Liver (tissue), 9 donors: ENCODE data around the gene SETD1A. TPM values are rescaled to one million over a fixed set of nuclear protein-coding genes. Genes with fewer than 3 reads are reported as not detected.
A peak's percentile ranks its signal among the peaks of the same experiment; 100 is the strongest.

ENCODE experiments used
- DNase-seq: peaks from one replicate; pipeline ENCODE4 v3.0.0-alpha.2; 2017; ENCODE audit warnings: low spot score
- H3K27ac ChIP-seq, 2 donors: one replicate each; pipeline ENCODE4 v1.7.0; 2013; ENCODE audit warnings: inconsistent platforms in 2 of 2, low read length in 2 of 2, control low read depth in 1 of 2, low read depth in 1 of 2, mild to moderate bottlenecking in 1 of 2
- H3K27me3 ChIP-seq, 4 donors: one replicate each; pipeline versions ENCODE4 v1.6.1 to v1.7.0; 2013; ENCODE audit warnings: low read length in 3 of 4, inconsistent platforms in 1 of 4, mild to moderate bottlenecking in 1 of 4, moderate library complexity in 1 of 4; ENCODE audit not compliant: control insufficient read depth in 4 of 4, insufficient read depth in 4 of 4
- H3K36me3 ChIP-seq, 4 donors: one replicate each; pipeline versions ENCODE4 v1.6.1 to v1.7.0; 2013; ENCODE audit warnings: low read length in 3 of 4, mild to moderate bottlenecking in 3 of 4, low read depth in 1 of 4, moderate library complexity in 1 of 4; ENCODE audit not compliant: control insufficient read depth in 4 of 4, insufficient read depth in 3 of 4
- H3K4me1 ChIP-seq, 4 donors: one replicate each; pipeline versions ENCODE4 v1.6.1 to v1.7.0; 2013; ENCODE audit warnings: low read length in 3 of 4, mild to moderate bottlenecking in 3 of 4, moderate library complexity in 1 of 4; ENCODE audit not compliant: control insufficient read depth in 4 of 4, insufficient read depth in 4 of 4
- H3K4me3 ChIP-seq, 3 donors: one replicate each; pipeline versions ENCODE4 v1.6.1 to v1.7.0; 2013; ENCODE audit warnings: low read length in 3 of 3, control low read depth in 1 of 3, low read depth in 1 of 3, mild to moderate bottlenecking in 1 of 3
- H3K9ac ChIP-seq, 2 donors: one replicate each; pipeline ENCODE4 v1.7.0; 2013; ENCODE audit warnings: low read length in 2 of 2, mild to moderate bottlenecking in 2 of 2, moderate library complexity in 2 of 2, control low read depth in 1 of 2, low read depth in 1 of 2
- H3K9me3 ChIP-seq, 4 donors: one replicate each; pipeline versions ENCODE4 v1.6.1 to v1.7.0; 2013; ENCODE audit warnings: low read length in 3 of 4; ENCODE audit not compliant: control insufficient read depth in 4 of 4
- ATF3 ChIP-seq: IDR thresholded peaks from 2 replicates; pipeline ENCODE4 v1.6.1; 2016; ENCODE audit warnings: antibody characterized with exemption
- EGR1 ChIP-seq, 2 donors: IDR thresholded peaks; 2 replicates each; pipeline ENCODE4 v1.6.1; 2016 to 2018; ENCODE audit warnings: antibody characterized with exemption in 2 of 2, low read depth in 2 of 2
- FOXA1 ChIP-seq: IDR thresholded peaks from 2 replicates; pipeline ENCODE4 v1.6.1; 2016; ENCODE audit warnings: antibody characterized with exemption
- FOXA2 ChIP-seq: IDR thresholded peaks from 2 replicates; pipeline ENCODE4 v1.6.1; 2016; ENCODE audit warnings: antibody characterized with exemption
- GABPA ChIP-seq, 2 donors: IDR thresholded peaks in 1 of 2; conservative IDR thresholded peaks in 1 of 2; 2 replicates each; pipeline ENCODE4 v1.6.1; 2016; ENCODE audit warnings: antibody characterized with exemption in 2 of 2, mild to moderate bottlenecking in 1 of 2, moderate library complexity in 1 of 2
- HNF4A ChIP-seq, 2 donors: conservative IDR thresholded peaks; 2 replicates each; pipeline ENCODE4 v1.6.1; 2016; ENCODE audit warnings: antibody characterized with exemption in 2 of 2, mild to moderate bottlenecking in 2 of 2
- HNF4G ChIP-seq: IDR thresholded peaks from 2 replicates; pipeline ENCODE4 v1.6.1; 2016; ENCODE audit warnings: antibody characterized with exemption
- JUND ChIP-seq, 2 donors: IDR thresholded peaks; 2 replicates each; pipeline ENCODE4 v1.6.1; 2016; ENCODE audit warnings: antibody characterized with exemption in 2 of 2
- MAX ChIP-seq: IDR thresholded peaks from 2 replicates; pipeline ENCODE4 v1.6.1; 2016; ENCODE audit warnings: antibody characterized with exemption
- NR2F2 ChIP-seq: IDR thresholded peaks from 2 replicates; pipeline ENCODE4 v1.6.1; 2016; ENCODE audit warnings: antibody characterized with exemption
- RAD21 ChIP-seq, 2 donors: IDR thresholded peaks; 2 replicates each; pipeline ENCODE4 v1.6.1; 2016; ENCODE audit warnings: antibody characterized with exemption in 2 of 2, mild to moderate bottlenecking in 2 of 2
- RXRA ChIP-seq, 2 donors: IDR thresholded peaks; 2 replicates each; pipeline ENCODE4 v1.6.1; 2017 to 2018; ENCODE audit warnings: antibody characterized with exemption in 2 of 2, mild to moderate bottlenecking in 1 of 2
- SP1 ChIP-seq: IDR thresholded peaks from 2 replicates; pipeline ENCODE4 v1.6.1; 2018; ENCODE audit warnings: antibody characterized with exemption, mild to moderate bottlenecking
- YY1 ChIP-seq: IDR thresholded peaks from 2 replicates; pipeline ENCODE4 v1.6.1; 2016; ENCODE audit warnings: antibody characterized with exemption, mild to moderate bottlenecking
- ZBTB33 ChIP-seq: IDR thresholded peaks from 2 replicates; pipeline ENCODE4 v1.6.1; 2016; ENCODE audit warnings: antibody characterized with exemption
- WGBS: extraction: QIAGEN DNeasy Blood & Tissue Kit; methylation state at CpG from one replicate; pipeline ENCODE4 v1.1.7; 2013; 5-methylcytosine and 5-hydroxymethylcytosine counted together
- polyA plus RNA-seq, 2 donors: library from polyadenylated mRNA; stranded (reverse) in 1 of 2; unstranded in 1 of 2; fragments of 200-250 nt in 1 of 2; fragments of >200 nt in 1 of 2; fragmentation: Nextera tagmentation in 1 of 2; extraction: Ambion mirVana in 1 of 2; gene quantifications; one replicate each; pipeline versions ENCODE4 v1.2.1 to v1.2.3, GENCODE V29; 2013 to 2015
- total RNA-seq, 2 donors: library from RNA; depleted of rRNA; stranded (reverse); fragments of >200 nt; gene quantifications; one replicate each; pipeline ENCODE4 v1.2.3, GENCODE V29; 2014
- TF ChIP-seq, protein P1 (sequence below): IDR thresholded peaks from 2 replicates; pipeline ENCODE4 v1.6.1; 2016; ENCODE audit warnings: antibody characterized with exemption, mild to moderate bottlenecking
- donor health status: healthy.
- donor health status: healthy.
- donor health status: healthy.
- donor health status: healthy.
- donor health status: healthy.

Gene SETD1A
- total and polyA plus RNA-seq, 4 donors = 2.7 to 4.9 (median 3.7) TPM

DNA sequence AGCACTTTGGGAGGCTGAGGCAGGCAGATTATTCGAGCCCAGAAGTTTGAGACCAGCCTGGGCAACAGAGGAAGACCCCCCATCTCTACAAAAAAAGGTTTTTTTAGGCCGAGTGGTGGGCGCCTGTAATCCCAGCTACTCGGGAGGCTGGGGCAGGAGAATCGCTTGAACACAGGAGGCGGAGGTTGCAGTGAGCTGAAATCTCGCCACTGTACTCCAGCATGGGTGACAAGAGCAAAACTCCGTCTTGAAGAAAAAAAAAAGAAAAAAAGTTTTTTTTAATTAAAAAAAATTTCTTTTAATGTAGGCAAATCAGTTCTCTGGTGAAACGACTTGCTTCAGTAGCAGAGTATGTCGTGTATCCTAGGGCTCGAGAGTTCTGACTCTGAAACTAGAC lies 38.4 kb downstream of the SETD1A start:
- no peaks in the 10 kb centered on the region for H3K36me3 ChIP-seq
- no peak for DNase-seq
- H3K9ac ChIP-seq = peak overlapping the region; percentile 42 to 78
- no peak for TF ChIP-seq GABPA (IDR thresholded peaks at IDR 0.05 in 1 of 2, conservative IDR thresholded peaks at IDR 0.05 in 1 of 2)
- TF ChIP-seq ATF3 = no peak
- no peak for TF ChIP-seq YY1
- TF ChIP-seq RAD21 (IDR thresholded peaks at IDR 0.05) = no peak
- no peak for TF ChIP-seq HNF4G
- no peak for TF ChIP-seq SP1
- TF ChIP-seq NR2F2 = no peak
- TF ChIP-seq HNF4A (conservative IDR thresholded peaks at IDR 0.05) = no peak
- no peak for TF ChIP-seq EGR1 (IDR thresholded peaks at IDR 0.05; ENCODE audit: low read depth in 2 of 2)
- no peak for TF ChIP-seq JUND (IDR thresholded peaks at IDR 0.05)
- peak overlapping the region; percentile 95 to 96 for H3K27ac ChIP-seq
- H3K4me1 ChIP-seq = peaks cover 3 to 28% (median 25%) of the 10 kb centered on the region in 4 donors
- H3K27me3 ChIP-seq = no peaks in the 10 kb centered on the region
- peak overlapping the region in 2 of 3 donors; percentile 66 to 71 for H3K4me3 ChIP-seq
- 66% methylated on average over 11 of the region's 11 CpGs for WGBS
- H3K9me3 ChIP-seq = no peaks in the 10 kb centered on the region

DNA sequence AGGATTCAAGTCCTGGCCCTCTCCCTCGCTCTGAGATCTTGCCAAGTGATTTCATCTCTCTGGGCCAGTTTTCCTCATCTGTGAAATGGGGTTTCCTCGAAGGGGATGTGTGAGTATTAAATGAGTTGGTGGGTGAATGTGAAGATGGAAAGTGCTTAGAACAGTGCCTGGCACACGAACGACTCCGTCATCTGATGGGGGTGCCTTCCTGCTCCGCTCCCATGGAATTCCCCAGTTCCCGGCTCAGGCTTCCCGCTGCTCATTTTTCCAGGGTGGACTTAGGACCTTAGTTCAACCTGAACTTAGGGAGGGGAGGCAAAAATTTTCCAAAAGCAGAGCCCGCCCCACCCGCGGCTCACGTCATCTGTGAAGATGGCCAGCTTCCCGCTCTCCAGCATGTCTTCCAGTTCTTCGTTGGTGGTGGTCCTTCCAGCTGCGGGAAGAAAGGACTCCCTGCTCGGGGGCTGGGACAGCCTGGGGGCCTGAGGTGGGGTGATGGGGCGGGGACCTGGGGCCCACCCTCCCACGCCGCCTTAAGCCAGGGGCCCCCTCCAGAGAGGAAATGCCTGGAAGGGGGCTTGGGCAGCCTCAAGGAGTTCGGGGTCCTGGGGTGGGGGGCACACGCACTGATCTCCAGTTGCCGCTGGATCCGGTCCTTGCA lies 38.9 kb downstream of the SETD1A start:
- DNase-seq = peak; percentile 57
- peak overlapping the region; percentile 95 to 96 for H3K27ac ChIP-seq
- no peaks in the 10 kb centered on the region for H3K27me3 ChIP-seq
- peak; percentile 73 to 83 for TF ChIP-seq RXRA (IDR thresholded peaks at IDR 0.05)
- TF ChIP-seq, protein P1, sequence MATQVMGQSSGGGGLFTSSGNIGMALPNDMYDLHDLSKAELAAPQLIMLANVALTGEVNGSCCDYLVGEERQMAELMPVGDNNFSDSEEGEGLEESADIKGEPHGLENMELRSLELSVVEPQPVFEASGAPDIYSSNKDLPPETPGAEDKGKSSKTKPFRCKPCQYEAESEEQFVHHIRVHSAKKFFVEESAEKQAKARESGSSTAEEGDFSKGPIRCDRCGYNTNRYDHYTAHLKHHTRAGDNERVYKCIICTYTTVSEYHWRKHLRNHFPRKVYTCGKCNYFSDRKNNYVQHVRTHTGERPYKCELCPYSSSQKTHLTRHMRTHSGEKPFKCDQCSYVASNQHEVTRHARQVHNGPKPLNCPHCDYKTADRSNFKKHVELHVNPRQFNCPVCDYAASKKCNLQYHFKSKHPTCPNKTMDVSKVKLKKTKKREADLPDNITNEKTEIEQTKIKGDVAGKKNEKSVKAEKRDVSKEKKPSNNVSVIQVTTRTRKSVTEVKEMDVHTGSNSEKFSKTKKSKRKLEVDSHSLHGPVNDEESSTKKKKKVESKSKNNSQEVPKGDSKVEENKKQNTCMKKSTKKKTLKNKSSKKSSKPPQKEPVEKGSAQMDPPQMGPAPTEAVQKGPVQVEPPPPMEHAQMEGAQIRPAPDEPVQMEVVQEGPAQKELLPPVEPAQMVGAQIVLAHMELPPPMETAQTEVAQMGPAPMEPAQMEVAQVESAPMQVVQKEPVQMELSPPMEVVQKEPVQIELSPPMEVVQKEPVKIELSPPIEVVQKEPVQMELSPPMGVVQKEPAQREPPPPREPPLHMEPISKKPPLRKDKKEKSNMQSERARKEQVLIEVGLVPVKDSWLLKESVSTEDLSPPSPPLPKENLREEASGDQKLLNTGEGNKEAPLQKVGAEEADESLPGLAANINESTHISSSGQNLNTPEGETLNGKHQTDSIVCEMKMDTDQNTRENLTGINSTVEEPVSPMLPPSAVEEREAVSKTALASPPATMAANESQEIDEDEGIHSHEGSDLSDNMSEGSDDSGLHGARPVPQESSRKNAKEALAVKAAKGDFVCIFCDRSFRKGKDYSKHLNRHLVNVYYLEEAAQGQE = peak; percentile 91
- TF ChIP-seq RAD21 (IDR thresholded peaks at IDR 0.05) = peak in 1 of 2 donors; percentile 48
- peak; percentile 58 to 68 for TF ChIP-seq JUND (IDR thresholded peaks at IDR 0.05)
- TF ChIP-seq ZBTB33 = no peak
- TF ChIP-seq MAX = no peak
- peak; percentile 97 for TF ChIP-seq HNF4G
- no peak for TF ChIP-seq FOXA2
- TF ChIP-seq YY1 = peak; percentile 90
- TF ChIP-seq HNF4A (conservative IDR thresholded peaks at IDR 0.05) = peak; percentile 98 to 99
- peak; percentile 3 for TF ChIP-seq NR2F2
- peak; percentile 96 for TF ChIP-seq SP1
- peak; percentile 70 to 85 for TF ChIP-seq EGR1 (IDR thresholded peaks at IDR 0.05; ENCODE audit: low read depth in 2 of 2)
- peak; percentile 66 for TF ChIP-seq ATF3
- TF ChIP-seq GABPA (IDR thresholded peaks at IDR 0.05 in 1 of 2, conservative IDR thresholded peaks at IDR 0.05 in 1 of 2) = peak in 1 of 2 donors; percentile 50
- no peak for TF ChIP-seq FOXA1
- H3K36me3 ChIP-seq = no peaks in the 10 kb centered on the region
- peaks cover 3 to 29% (median 25%) of the 10 kb centered on the region in 4 donors for H3K4me1 ChIP-seq
- H3K9me3 ChIP-seq = no peaks in the 10 kb centered on the region
- peak overlapping the region; percentile 66 to 81 (median 71) for H3K4me3 ChIP-seq
- H3K9ac ChIP-seq = peak overlapping the region; percentile 64 to 78
- 10% methylated on average over 23 of the region's 23 CpGs for WGBS
